ENCODE measurements around the gene CCDC88A. TPM values are rescaled to one million over a fixed set of nuclear protein-coding genes. Genes with fewer than 3 reads are reported as not detected.

CCDC88A gene
- total RNA-seq (2021; ENCODE audit: unreplicated experiment), result 27.2 TPM
- polyA plus RNA-seq (2012), result 7.7 and 10.0 TPM in 2 replicates
- Bru-seq, nascent RNA, result percentile 66 among the genes with signal in this experiment
- percentile 69 among the genes with signal in this experiment for BruChase-seq, experiment 1, labeled RNA remaining after a 6-hour chase
- BruChase-seq, experiment 2, labeled RNA remaining after a 2-hour chase, result percentile 69 among the genes with signal in this experiment
- long read RNA-seq, partial matches to known transcripts, result 26 of 37 reads
- long read RNA-seq, other reads (novel, unspliced or antisense), result 6 of 37 reads

- BruUV-seq (replicated peaks), result no TSS peak
- H3K4me2 ChIP-seq (ENCODE audit: low read length), result peak within 1 kb of the TSS; percentile 84
Measured at GRCh38 chr2:55419679-55420438, at the start of gene CCDC88A. TSS of gene CCDC88A (minus strand) at chr2:55419856. CDS start at chr2:55419079, 777 bp downstream.

More at GRCh38 chr2:55419679-55420438, at the start of gene CCDC88A:
- Histone ChIP-seq H3K4me3 (replicated peaks in 1 of 2; ENCODE audit: low read depth in 1 of 2, low read length in 2 of 2) (peak within 1 kb of the TSS; percentile 71 to 76), H3K27me3 (ENCODE audit: insufficient read depth, low read length) (no peaks in the 10 kb centered on the region), H3K79me2 (ENCODE audit: insufficient read depth, low read length) (no peaks in the 10 kb centered on the region), H2AFZ (ENCODE audit: low read depth, low read length, poor library complexity, severe bottlenecking) (peak within 1 kb of the TSS; percentile 86), H3K9me2 (ENCODE audit: insufficient read depth) (no peaks in the 10 kb centered on the region), H3K9me3 (ENCODE audit: control insufficient read depth in 1 of 2, insufficient read depth in 1 of 2, low read depth in 1 of 2, low read length in 2 of 2) (no peaks in the 10 kb centered on the region), H3K36me3 (ENCODE audit: control insufficient read depth in 1 of 2, insufficient read depth in 2 of 2, low read length in 2 of 2) (no peaks in the 10 kb centered on the region), H3K9ac (ENCODE audit: low read length) (peak within 1 kb of the TSS; percentile 64), H3K4me1 (ENCODE audit: control insufficient read depth in 1 of 2, insufficient read depth in 2 of 2, low read length in 2 of 2) (peaks cover 4 to 16% of the 10 kb centered on the region in 2 experiments; a peak in 2 of 4 replicates), H4K20me1 (ENCODE audit: insufficient read depth) (no peaks in the 10 kb centered on the region), H3K27ac (ENCODE audit: low read depth, low read length) (peak within 1 kb of the TSS; percentile 63)
- peak; percentile 87 for TF ChIP-seq POLR2AphosphoS5 (IDR thresholded peaks at IDR 0.05; ENCODE audit: low read depth, low read length)
- TF ChIP-seq EZH2 (IDR thresholded peaks at IDR 0.05), result no peak
- peak; percentile 94 for TF ChIP-seq SIN3A (IDR thresholded peaks at IDR 0.05; ENCODE audit: low read depth)
- TF ChIP-seq ZNF274 (IDR thresholded peaks at IDR 0.05; ENCODE audit: low read depth, low read length), result no peak
- peak; percentile 73 for TF ChIP-seq YY1 (IDR thresholded peaks at IDR 0.05; ENCODE audit: extremely low read depth, insufficient replicate concordance, low read depth, low read length)
- TF ChIP-seq MAX (IDR thresholded peaks at IDR 0.05), result peak; percentile 75
- peak; percentile 97 for TF ChIP-seq TCF7L2 (IDR thresholded peaks at IDR 0.05; ENCODE audit: borderline replicate concordance, extremely low read depth, insufficient read depth, insufficient read length)
- TF ChIP-seq CBX3 (IDR thresholded peaks at IDR 0.05; ENCODE audit: low read depth), result peak; percentile 98
- peak; percentile 34; the same call in 1 of the 2 replicates for TF ChIP-seq SRF (IDR thresholded peaks at IDR 0.05; ENCODE audit: low read depth)
- peak; percentile 76 for TF ChIP-seq SP1 (IDR thresholded peaks at IDR 0.05; ENCODE audit: low read depth)
- no peak; the same call in 1 of the 2 replicates for TF ChIP-seq CEBPB (IDR thresholded peaks at IDR 0.05; ENCODE audit: low read depth)
- peak; percentile 43; the same call in 1 of the 2 replicates for TF ChIP-seq JUND (IDR thresholded peaks at IDR 0.05)
- TF ChIP-seq RAD21 (IDR thresholded peaks at IDR 0.05; ENCODE audit: low read depth), result peak; percentile 31; the same call in 1 of the 2 replicates
- peak; percentile 89 for TF ChIP-seq POLR2A (IDR thresholded peaks at IDR 0.05; ENCODE audit: borderline replicate concordance, extremely low read depth, insufficient read depth, insufficient read length)
- no peak; the same call in 1 of the 2 replicates for TF ChIP-seq EGR1 (IDR thresholded peaks at IDR 0.05; ENCODE audit: low read depth)
- TF ChIP-seq CTCF (IDR thresholded peaks at IDR 0.05 in 2 of 3, conservative IDR thresholded peaks at IDR 0.05 in 1 of 3; ENCODE audit: borderline replicate concordance in 1 of 3, insufficient read depth in 1 of 3, low read depth in 2 of 3, low read length in 2 of 3), result 0 out of 6 replicates have a peak, but pooled peaks of 1 of the 3 experiments have one; percentile 10
- DNase-seq (ENCODE audit: low read depth, low spot score) (peak; percentile 91), ATAC-seq (peak; percentile 86)
- RAD21 ChIA-PET (ENCODE audit: low non-redundant PET in 1 of 2, low total read pairs in 2 of 2, uncharacterized antibody in 2 of 2, unreplicated experiment in 2 of 2), result no interaction called here
- intact Hi-C loops (cut with micrococcal nuclease), result loop anchor here (5.0 kb wide), 1 partner anchor 197 kb away; the partner anchor contains the start of gene PPP4R3B
- CTCF ChIA-PET, result interaction anchor here (1.1 kb wide), 1 partner anchor 15 kb away, joined by 3 read pairs; no protein-coding TSS in a partner anchor
- POLR2A ChIA-PET, result interaction anchor here (0.7 to 1.3 kb wide), 4 partner anchors 10 to 234 kb away, joined by 4 to 5 read pairs (median 4); partner anchors contain the start of gene CFAP36

Data from HCT116 (cell line).